ENCODE measurements around the gene SNU13. TPM values are rescaled to one million over a fixed set of nuclear protein-coding genes. Genes with fewer than 3 reads are reported as not detected.

The SNU13 gene
- total RNA-seq, 1 donor from 2014 or later: 133 TPM

DNA sequence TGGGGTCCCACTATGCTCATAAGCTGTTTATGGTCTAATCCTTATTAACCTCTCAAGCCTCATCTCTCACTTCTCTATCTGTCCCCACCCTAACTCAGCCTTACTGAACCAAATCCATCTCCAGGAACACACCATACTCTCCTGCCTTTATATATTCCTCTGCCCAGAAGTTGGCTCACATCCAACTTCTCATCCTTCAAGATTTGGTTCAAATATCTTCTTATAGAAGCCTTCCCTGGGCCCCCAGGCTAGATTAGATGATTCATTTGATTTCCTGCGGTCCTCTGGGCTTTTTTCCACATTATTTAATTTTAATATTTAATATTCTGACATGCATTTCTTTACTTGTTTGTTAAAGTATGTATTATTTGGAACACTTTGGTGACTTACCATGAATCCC, 33.8 kb upstream of the SNU13 start:
- TF ChIP-seq CTCF (IDR thresholded peaks at IDR 0.05; ENCODE audit: unreplicated experiment): no peak
- H3K4me1 Mint-ChIP-seq (ENCODE audit: unreplicated experiment): peaks cover 7% of the 10 kb centered on the region
- H3K36me3 Mint-ChIP-seq (ENCODE audit: low read depth, unreplicated experiment): no peaks in the 10 kb centered on the region
- no peaks in the 10 kb centered on the region for H3K27me3 Mint-ChIP-seq (ENCODE audit: unreplicated experiment)
- H3K9me3 Mint-ChIP-seq (ENCODE audit: unreplicated experiment): no peaks in the 10 kb centered on the region
- no peak overlapping the region for H3K27ac Mint-ChIP-seq (ENCODE audit: unreplicated experiment)
- no peak overlapping the region for H3K4me3 Mint-ChIP-seq (ENCODE audit: unreplicated experiment)
- DNase-seq (ENCODE audit: low spot score): no peak

- Mint-ChIP-seq H3K27me3 (ENCODE audit: unreplicated experiment) (peaks cover 1% of the 10 kb centered on the region), H3K9me3 (ENCODE audit: unreplicated experiment) (no peaks in the 10 kb centered on the region), H3K4me3 (ENCODE audit: unreplicated experiment) (no peak overlapping the region), H3K36me3 (ENCODE audit: low read depth, unreplicated experiment) (no peaks in the 10 kb centered on the region), H3K27ac (ENCODE audit: unreplicated experiment) (no peak overlapping the region), H3K4me1 (ENCODE audit: unreplicated experiment) (peaks cover 5% of the 10 kb centered on the region)
- no peak for TF ChIP-seq CTCF (IDR thresholded peaks at IDR 0.05; ENCODE audit: unreplicated experiment)
- DNase-seq (ENCODE audit: low spot score): no peak
Measured at GRCh38 chr22:41713004-41713403, 24.3 kb upstream of the SNU13 start.

DNA sequence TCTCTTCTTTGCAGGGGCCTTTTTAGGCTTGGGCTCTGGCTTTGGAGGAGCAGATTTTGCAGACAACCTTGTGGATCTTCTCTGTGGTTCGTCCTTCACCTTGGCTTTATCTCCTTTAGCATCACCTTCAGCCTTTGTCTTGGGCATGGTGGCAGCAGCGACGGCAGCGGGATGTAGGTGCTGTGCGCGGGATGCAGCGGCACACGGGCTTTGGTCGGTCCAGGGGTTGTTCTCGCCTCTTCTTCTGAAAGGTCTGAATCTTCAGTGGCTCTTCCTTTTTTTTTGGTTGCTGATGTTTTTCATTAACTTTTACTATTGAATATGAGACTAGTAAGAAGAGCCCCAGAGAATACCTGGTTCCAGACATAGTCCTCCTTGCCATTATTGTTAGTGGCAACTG, 20.7 kb upstream of the SNU13 start:
- no peak for DNase-seq (ENCODE audit: low spot score)
- no peak overlapping the region for H3K27ac Mint-ChIP-seq (ENCODE audit: unreplicated experiment)
- H3K36me3 Mint-ChIP-seq (ENCODE audit: low read depth, unreplicated experiment): no peaks in the 10 kb centered on the region
- no peak overlapping the region for H3K4me3 Mint-ChIP-seq (ENCODE audit: unreplicated experiment)
- H3K9me3 Mint-ChIP-seq (ENCODE audit: unreplicated experiment): no peaks in the 10 kb centered on the region
- peaks cover 8% of the 10 kb centered on the region for H3K4me1 Mint-ChIP-seq (ENCODE audit: unreplicated experiment)
- no peak for TF ChIP-seq CTCF (IDR thresholded peaks at IDR 0.05; ENCODE audit: unreplicated experiment)
- H3K27me3 Mint-ChIP-seq (ENCODE audit: unreplicated experiment): peaks cover 2% of the 10 kb centered on the region

GRCh38 chr22:41702763-41703162, 14.1 kb upstream of the SNU13 start:
- H3K27ac Mint-ChIP-seq (ENCODE audit: unreplicated experiment): no peak overlapping the region
- H3K27me3 Mint-ChIP-seq (ENCODE audit: unreplicated experiment): peaks cover 5% of the 10 kb centered on the region
- H3K36me3 Mint-ChIP-seq (ENCODE audit: low read depth, unreplicated experiment): no peaks in the 10 kb centered on the region

DNA sequence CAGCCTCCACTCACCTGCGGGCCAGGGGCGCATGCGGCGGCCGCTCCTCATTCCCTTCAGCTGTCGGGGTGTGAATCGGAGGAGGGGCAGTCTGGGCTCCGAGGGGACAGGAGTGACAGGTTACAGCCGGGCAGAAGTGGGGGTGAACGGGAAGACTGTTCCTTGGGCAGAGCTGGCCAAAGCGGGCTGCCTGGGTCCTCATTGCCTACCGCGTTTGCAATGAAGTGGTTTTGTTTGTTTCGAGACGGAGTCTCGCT, 11.4 kb upstream of the SNU13 start:
- H3K27me3 Mint-ChIP-seq (ENCODE audit: unreplicated experiment): peaks cover 3% of the 10 kb centered on the region
- no peak for DNase-seq (ENCODE audit: low spot score)
- H3K4me1 Mint-ChIP-seq (ENCODE audit: unreplicated experiment): no peaks in the 10 kb centered on the region
- no peak for TF ChIP-seq CTCF (IDR thresholded peaks at IDR 0.05; ENCODE audit: unreplicated experiment)
- H3K4me3 Mint-ChIP-seq (ENCODE audit: unreplicated experiment): no peak overlapping the region
- H3K27ac Mint-ChIP-seq (ENCODE audit: unreplicated experiment): no peak overlapping the region
- no peaks in the 10 kb centered on the region for H3K9me3 Mint-ChIP-seq (ENCODE audit: unreplicated experiment)
- no peaks in the 10 kb centered on the region for H3K36me3 Mint-ChIP-seq (ENCODE audit: low read depth, unreplicated experiment)

More at GRCh38 chr22:41702763-41703162, 14.1 kb upstream of the SNU13 start:
- no peak for TF ChIP-seq CTCF (IDR thresholded peaks at IDR 0.05; ENCODE audit: unreplicated experiment)
- no peak for DNase-seq (ENCODE audit: low spot score)
- Mint-ChIP-seq H3K9me3 (ENCODE audit: unreplicated experiment) (no peaks in the 10 kb centered on the region), H3K4me3 (ENCODE audit: unreplicated experiment) (no peak overlapping the region), H3K4me1 (ENCODE audit: unreplicated experiment) (peaks cover 4% of the 10 kb centered on the region)

Data from endothelial cell (in vitro differentiated cells).